Measurements from ENCODE around the gene MALAT1.
A peak's percentile ranks its signal among the peaks of the same experiment; 100 is the strongest.

The MALAT1 gene

GRCh38 chr11:65526744-65527143 lies 27.9 kb downstream of the MALAT1 start:
- no peak for ATAC-seq
- TF ChIP-seq PPARA (CRISPR knock-in tag; IDR thresholded peaks at IDR 0.05; ENCODE audit: borderline replicate concordance) (no peak), ESRRG (CRISPR knock-in tag; IDR thresholded peaks at IDR 0.05) (no peak), ISL1 (CRISPR knock-in tag; IDR thresholded peaks at IDR 0.05) (no peak), POU6F1 (CRISPR knock-in tag; IDR thresholded peaks at IDR 0.05; ENCODE audit: borderline replicate concordance, low read depth) (no peak), RARB (CRISPR knock-in tag; IDR thresholded peaks at IDR 0.05) (no peak), CREB5 (CRISPR knock-in tag; IDR thresholded peaks at IDR 0.05; ENCODE audit: low read depth) (no peak)

GRCh38 chr11:65528819-65529350 lies 30.0 kb downstream of the MALAT1 start:
- no peak for ATAC-seq
- TF ChIP-seq ZNF8 (CRISPR knock-in tag; IDR thresholded peaks at IDR 0.05) (no peak), BACH2 (CRISPR knock-in tag; IDR thresholded peaks at IDR 0.05; ENCODE audit: borderline replicate concordance) (no peak), ARNTL (CRISPR knock-in tag; IDR thresholded peaks at IDR 0.05; ENCODE audit: borderline replicate concordance, low read depth) (no peak), CSRNP3 (CRISPR knock-in tag; IDR thresholded peaks at IDR 0.05) (no peak), PPARA (CRISPR knock-in tag; IDR thresholded peaks at IDR 0.05; ENCODE audit: borderline replicate concordance) (no peak)

- no peak for ATAC-seq
Measured at GRCh38 chr11:65529475-65530156, 30.8 kb downstream of the MALAT1 start.

GRCh38 chr11:65530157-65530496 lies 31.3 kb downstream of the MALAT1 start:
- peak; percentile 41 for ATAC-seq
- TF ChIP-seq ESRRG (CRISPR knock-in tag; IDR thresholded peaks at IDR 0.05) (no peak), CREB5 (CRISPR knock-in tag; IDR thresholded peaks at IDR 0.05; ENCODE audit: low read depth) (no peak), ZNF565 (CRISPR knock-in tag; conservative IDR thresholded peaks at IDR 0.05; ENCODE audit: low read depth) (no peak), SNAI2 (CRISPR knock-in tag; IDR thresholded peaks at IDR 0.05) (no peak), GLIS3 (CRISPR knock-in tag; IDR thresholded peaks at IDR 0.05) (no peak), OSR1 (CRISPR knock-in tag; IDR thresholded peaks at IDR 0.05) (no peak), ARNTL (CRISPR knock-in tag; IDR thresholded peaks at IDR 0.05; ENCODE audit: borderline replicate concordance, low read depth) (no peak), ZNF8 (CRISPR knock-in tag; IDR thresholded peaks at IDR 0.05) (no peak), PATZ1 (CRISPR knock-in tag; IDR thresholded peaks at IDR 0.05; ENCODE audit: borderline replicate concordance) (no peak), TOX (CRISPR knock-in tag; IDR thresholded peaks at IDR 0.05; ENCODE audit: borderline replicate concordance) (no peak), ZC3H10 (CRISPR knock-in tag; IDR thresholded peaks at IDR 0.05) (no peak), TCF4 (CRISPR knock-in tag; IDR thresholded peaks at IDR 0.05; ENCODE audit: borderline replicate concordance) (no peak), ZFP30 (CRISPR knock-in tag; IDR thresholded peaks at IDR 0.05) (no peak), RARB (CRISPR knock-in tag; IDR thresholded peaks at IDR 0.05) (no peak), POU6F1 (CRISPR knock-in tag; IDR thresholded peaks at IDR 0.05; ENCODE audit: borderline replicate concordance, low read depth) (no peak), ZFP3 (CRISPR knock-in tag; IDR thresholded peaks at IDR 0.05) (no peak), PPARA (CRISPR knock-in tag; IDR thresholded peaks at IDR 0.05; ENCODE audit: borderline replicate concordance) (no peak)

More at GRCh38 chr11:65529475-65530156, 30.8 kb downstream of the MALAT1 start:
- TF ChIP-seq ZNF565 (CRISPR knock-in tag; conservative IDR thresholded peaks at IDR 0.05; ENCODE audit: low read depth) (no peak), ARNTL (CRISPR knock-in tag; IDR thresholded peaks at IDR 0.05; ENCODE audit: borderline replicate concordance, low read depth) (no peak), PATZ1 (CRISPR knock-in tag; IDR thresholded peaks at IDR 0.05; ENCODE audit: borderline replicate concordance) (no peak)

Measured in SK-N-SH treated with all-trans-retinoic acid at 6 μM for 48 hours (cell line).